HL-60 (cell line): Measurements from ENCODE around the gene PRCC.

Experiments
- DNase-seq, 2 experiments: peaks; one replicate each; pipeline ENCODE4 v3.0.0-alpha.2; 2010 to 2020; ENCODE audit warnings: low read depth in 1 of 2, low spot score in 1 of 2
- H3K27ac ChIP-seq: fragments of 250-450 bp; sonication (Bioruptor Pico); replicated peaks from 2 replicates; pipeline ENCODE4 v1.5.1; 2020; ENCODE audit warnings: mild to moderate bottlenecking, moderate library complexity
- H3K27me3 ChIP-seq: fragments of 250-450 bp; sonication (Bioruptor Pico); 2 replicates; pipeline ENCODE4 v1.5.1; 2021; ENCODE audit warnings: mild to moderate bottlenecking, moderate library complexity; ENCODE audit not compliant: insufficient read depth, poor library complexity, severe bottlenecking
- H3K4me3 ChIP-seq: replicated peaks from 2 replicates; pipeline ENCODE4 v1.5.1; 2011; ENCODE audit warnings: mild to moderate bottlenecking, control low read depth, low read length; ENCODE audit not compliant: insufficient read depth
- CTCF ChIP-seq: IDR thresholded peaks from one replicate; pipeline ENCODE4 v1.5.1; 2011; ENCODE audit warnings: low read length, control low read depth, inconsistent platforms; ENCODE audit not compliant: insufficient read depth
- GABPA ChIP-seq: IDR thresholded peaks from 2 replicates; pipeline ENCODE4 v1.6.1; 2012; ENCODE audit warnings: low read depth
- POLR2AphosphoS5 ChIP-seq: IDR thresholded peaks from 2 replicates; pipeline ENCODE4 v1.6.1; 2012; ENCODE audit warnings: low read depth
- REST ChIP-seq: IDR thresholded peaks from 2 replicates; pipeline ENCODE4 v1.6.1; 2012; ENCODE audit warnings: low read depth; ENCODE audit not compliant: insufficient replicate concordance
- SPI1 ChIP-seq: IDR thresholded peaks from 2 replicates; pipeline ENCODE4 v1.6.1; 2012; ENCODE audit warnings: low read depth, mild to moderate bottlenecking, borderline replicate concordance

Gene PRCC

GRCh38 chr1:156809281-156809680 lies 41.9 kb downstream of the PRCC start:
- TF ChIP-seq GABPA (no peak), CTCF (no peak), POLR2AphosphoS5 (no peak), SPI1 (no peak), REST (no peak)
- no peak for DNase-seq
- peaks cover under 1% of the 10 kb centered on the region for H3K27me3 ChIP-seq
- no peak overlapping the region for H3K27ac ChIP-seq
- H3K4me3 ChIP-seq: no peak overlapping the region

GRCh38 chr1:156809711-156810366 lies 42.5 kb downstream of the PRCC start:
- no peak overlapping the region for H3K4me3 ChIP-seq
- TF ChIP-seq POLR2AphosphoS5 (no peak), GABPA (no peak), CTCF (no peak), SPI1 (no peak), REST (no peak)
- DNase-seq: no peak

DNA sequence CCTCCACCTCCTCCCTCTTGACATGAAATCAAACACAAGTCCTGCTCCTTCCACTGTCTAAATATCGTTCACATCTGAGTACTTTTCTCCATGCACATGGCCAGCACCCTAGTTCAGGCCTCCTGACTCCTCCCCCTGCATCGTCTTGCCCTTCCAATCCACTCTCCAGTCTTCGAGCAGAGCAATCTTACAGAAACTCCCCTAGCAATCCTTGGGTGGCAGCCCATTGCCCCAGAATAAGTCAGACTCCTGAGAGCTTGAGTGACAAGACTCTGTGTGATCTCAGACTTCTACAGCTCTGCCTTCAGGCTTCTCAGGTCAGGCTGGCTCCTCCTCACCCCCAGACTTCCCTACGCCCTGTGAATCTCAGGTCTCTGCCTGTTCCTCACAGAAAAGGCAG lies 43.8 kb downstream of the PRCC start:
- H3K27me3 ChIP-seq: peaks cover 3% of the 10 kb centered on the region
- no peak for DNase-seq
- no peak for TF ChIP-seq POLR2AphosphoS5
- TF ChIP-seq SPI1: no peak
- TF ChIP-seq REST: no peak
- TF ChIP-seq CTCF: no peak
- TF ChIP-seq GABPA: no peak
- no peak overlapping the region for H3K4me3 ChIP-seq
- H3K27ac ChIP-seq: no peak overlapping the region

More at GRCh38 chr1:156809711-156810366, 42.5 kb downstream of the PRCC start:
- Histone ChIP-seq H3K27ac (no peak overlapping the region), H3K27me3 (peaks cover 3% of the 10 kb centered on the region)
